COLO668 (cell line): ENCODE data around the gene GSTM5.
"Not testable (repeated sequence)": the region's sequence is repeated elsewhere in the genome, so short reads cannot be mapped to it uniquely, and the experiment has no call there.

Experiments used
- DNase-seq: peaks from one replicate; lab custom pipeline; 2025; ENCODE audit not compliant: unreplicated experiment; lab: John Stamatoyannopoulos, UW

The GSTM5 gene

DNA sequence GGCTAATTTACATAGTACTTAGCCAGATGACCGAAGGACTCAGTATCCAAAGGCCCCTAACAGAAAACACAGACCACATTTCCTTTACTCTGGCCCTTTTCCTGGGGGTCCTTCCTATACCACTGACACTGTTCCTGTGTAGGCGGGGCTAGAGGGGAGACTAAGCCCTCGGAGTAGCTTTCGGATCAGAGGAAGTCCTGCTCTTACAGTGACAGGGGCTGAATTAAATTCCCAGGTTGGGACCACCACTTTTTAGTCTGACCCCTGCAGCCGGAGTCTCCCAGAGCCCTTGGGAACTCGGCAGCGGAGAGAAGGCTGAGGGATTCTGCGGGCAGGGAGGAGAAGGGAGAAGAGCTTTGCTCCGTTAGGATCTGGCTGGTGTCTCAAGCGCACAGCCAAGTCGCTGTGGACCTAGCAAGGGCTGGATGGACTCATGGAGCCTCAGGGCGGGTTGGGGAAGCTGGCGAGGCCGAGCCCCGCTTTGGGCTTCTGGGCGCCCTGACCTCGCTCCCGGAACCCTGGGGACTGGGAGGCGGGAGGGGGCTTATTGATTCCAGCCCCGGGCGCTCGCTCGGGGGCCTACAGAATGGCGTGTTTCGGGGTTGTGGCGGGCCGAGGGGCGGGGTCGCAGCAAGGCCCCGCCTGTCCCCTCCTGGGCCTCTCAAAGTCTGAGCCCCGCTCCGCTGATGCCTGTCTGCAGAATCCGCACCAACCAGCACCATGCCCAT, at the start of gene GSTM5:
TSS of gene GSTM5 (plus strand) at position 659 of the 728 bp plus-strand sequence. CDS start at position 721, 62 bp downstream.
- not testable (repeated sequence) for DNase-seq

DNA sequence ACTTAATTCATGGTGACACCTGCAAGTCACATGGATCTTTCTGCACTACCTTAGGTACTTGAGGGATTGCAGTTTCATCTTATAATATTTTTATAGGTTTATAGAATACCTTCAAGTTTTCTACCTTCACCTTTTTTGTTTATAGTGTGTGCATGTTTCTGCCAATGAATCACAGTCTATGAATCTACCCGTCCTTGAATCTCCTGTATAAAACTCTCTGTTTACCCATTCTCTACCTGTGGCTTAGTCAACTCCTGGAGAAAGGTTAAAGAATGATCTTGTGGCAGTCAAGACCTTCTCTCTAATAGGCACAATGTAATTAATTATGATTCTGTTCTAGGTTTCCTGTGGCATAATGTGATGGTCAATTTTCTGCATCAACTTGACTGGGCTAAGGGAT, 47.4 kb upstream of the GSTM5 start:
- no peak for DNase-seq

DNA sequence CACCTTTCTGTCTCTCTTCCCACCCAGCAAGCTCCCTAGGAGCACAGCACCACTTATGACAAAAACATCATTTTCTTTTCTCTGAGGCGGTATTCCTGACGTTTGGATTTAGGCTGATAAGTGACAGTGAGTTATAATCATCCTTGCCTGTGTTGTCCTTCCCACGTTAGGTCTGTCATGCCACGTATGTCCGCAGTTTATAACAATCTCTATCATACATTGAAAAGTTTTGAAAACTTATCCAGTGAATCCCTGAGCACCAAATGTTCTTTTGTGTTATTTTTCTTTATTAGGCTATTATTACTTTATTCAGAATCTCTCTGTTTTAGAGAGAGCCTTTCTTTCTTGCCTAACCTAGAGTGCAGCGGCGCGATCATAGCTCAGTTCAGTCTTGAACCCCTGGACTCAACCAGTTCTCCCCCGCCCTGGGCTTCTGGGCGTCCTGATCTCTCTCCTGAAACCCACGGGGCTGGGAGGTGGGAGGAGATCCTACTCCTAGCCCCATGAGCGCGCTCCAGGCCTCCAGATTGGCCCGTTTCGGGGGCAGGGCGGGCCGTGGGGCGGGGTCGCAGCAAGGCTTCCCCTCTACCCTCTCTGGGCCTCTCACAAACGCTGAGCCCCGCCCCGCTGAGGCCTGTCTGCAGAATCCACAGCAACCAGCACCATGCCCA, 44.5 kb upstream of the GSTM5 start, which contains the start of gene GSTM2:
TSS of gene GSTM2 (plus strand) at position 606 of the 671 bp plus-strand sequence. CDS start at position 665, 59 bp downstream.
- no peak for DNase-seq

DNA sequence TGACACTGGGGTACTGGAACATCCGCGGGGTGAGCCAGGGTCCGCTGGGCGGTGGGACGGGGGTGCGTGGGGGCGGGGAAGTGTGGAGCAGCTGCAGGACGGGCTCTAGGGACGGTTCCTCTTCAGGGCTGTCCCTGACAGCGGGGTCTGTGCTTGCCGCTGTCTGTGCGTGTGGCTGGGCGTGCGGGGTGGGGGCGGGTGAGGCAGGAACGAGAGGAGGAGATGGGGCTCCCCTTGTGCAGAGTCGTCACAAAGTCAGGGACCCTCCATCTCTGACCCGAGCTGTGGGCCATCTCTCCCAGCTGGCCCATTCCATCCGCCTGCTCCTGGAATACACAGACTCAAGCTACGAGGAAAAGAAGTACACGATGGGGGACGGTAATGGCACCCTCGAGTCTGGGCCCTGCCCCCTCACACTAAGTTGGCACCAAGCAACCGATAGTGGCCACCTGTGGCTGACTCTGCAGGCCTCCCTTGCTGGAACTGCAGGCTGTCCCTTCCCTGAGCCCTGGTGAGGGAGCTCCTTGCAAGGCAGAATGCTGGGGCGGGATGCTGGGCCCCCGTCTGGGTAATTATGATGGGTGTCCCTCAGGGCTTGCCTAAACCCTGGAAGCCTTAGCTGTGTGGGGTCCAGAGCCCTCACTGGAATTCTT, 43.8 kb upstream of the GSTM5 start:
- no peak for DNase-seq

DNA sequence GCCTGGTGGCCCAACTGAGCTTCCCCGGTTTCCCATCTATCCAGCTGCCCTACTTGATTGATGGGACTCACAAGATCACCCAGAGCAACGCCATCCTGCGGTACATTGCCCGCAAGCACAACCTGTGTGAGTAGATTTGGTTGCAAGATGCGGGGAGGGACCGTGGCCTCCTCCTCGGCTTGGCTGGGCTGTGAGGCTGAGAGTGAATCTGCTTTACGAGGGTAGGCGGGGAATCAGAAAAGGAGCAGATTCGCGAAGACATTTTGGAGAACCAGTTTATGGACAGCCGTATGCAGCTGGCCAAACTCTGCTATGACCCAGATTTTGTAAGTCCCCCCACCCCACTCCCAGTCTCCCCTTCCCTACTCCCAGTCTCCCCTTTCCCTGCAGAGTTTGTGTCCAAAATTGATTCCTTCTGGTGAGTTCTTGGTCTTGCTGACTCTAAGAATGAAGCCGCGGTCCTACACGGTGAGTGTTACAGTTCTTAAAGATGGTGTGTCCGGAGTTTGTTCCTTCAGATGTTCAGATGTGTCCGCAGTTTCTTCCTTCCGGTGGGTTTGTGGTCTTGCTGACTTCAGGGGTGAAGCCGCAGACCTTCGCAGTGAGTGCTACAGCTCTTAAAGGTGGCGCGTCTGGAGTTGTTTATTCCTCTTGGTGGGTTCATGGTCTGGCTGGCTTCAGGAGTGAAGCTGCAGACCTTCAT, 42.7 kb upstream of the GSTM5 start:
- no peak for DNase-seq

DNA sequence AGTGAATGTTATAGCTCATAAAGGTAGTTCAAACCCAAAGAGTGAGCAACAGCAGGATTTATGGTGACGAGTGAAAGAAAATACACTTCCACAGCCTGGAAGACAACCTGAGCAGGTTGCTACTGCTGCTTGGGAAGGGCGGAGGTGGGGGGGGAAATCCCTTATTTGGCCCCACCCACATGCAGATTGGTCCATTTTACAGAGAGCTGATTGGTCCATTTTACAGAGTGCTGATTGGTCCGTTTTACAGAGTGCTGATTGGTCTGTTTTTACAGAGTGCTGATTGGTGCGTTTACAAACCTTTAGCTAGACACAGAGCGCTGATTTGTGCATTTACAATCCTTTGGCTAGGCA, 42.1 kb upstream of the GSTM5 start:
- DNase-seq: not testable (repeated sequence)

DNA sequence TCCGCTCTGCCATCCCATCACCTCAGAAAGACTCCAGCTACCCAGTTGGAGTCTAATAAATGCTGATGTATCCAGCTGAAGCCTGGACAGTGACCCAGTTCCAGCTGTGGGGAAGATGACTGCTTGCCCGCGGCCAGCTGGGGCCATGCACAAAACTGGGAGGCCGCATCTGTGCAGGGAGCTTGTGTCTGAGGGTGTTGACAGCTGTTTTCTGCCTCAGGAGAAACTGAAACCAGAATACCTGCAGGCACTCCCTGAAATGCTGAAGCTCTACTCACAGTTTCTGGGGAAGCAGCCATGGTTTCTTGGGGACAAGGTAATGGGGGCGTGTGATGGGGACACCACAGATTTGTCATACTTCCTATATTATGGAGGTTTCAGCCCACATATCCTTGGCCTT, 41.0 kb upstream of the GSTM5 start:
- DNase-seq: no peak

DNA sequence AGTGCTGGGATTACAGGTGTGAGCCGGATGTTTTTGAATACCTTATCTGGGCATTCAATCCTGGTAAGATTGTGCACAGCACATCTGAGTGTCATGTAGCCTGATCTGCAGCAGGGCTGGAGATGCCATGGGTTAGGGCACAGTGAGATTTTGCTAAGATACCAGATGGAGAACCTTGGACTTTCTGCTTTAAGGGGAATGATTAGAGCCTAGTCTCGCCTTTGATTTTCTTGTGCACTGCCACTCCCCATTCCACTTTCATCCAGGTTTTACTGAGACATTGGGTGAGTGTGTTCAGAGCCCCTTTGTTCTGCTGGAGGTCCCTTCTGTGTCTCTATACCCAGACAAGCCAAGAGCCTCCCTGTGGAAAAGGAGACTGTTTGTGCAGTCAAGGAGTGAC, 38.2 kb upstream of the GSTM5 start:
- not testable (repeated sequence) for DNase-seq

DNA sequence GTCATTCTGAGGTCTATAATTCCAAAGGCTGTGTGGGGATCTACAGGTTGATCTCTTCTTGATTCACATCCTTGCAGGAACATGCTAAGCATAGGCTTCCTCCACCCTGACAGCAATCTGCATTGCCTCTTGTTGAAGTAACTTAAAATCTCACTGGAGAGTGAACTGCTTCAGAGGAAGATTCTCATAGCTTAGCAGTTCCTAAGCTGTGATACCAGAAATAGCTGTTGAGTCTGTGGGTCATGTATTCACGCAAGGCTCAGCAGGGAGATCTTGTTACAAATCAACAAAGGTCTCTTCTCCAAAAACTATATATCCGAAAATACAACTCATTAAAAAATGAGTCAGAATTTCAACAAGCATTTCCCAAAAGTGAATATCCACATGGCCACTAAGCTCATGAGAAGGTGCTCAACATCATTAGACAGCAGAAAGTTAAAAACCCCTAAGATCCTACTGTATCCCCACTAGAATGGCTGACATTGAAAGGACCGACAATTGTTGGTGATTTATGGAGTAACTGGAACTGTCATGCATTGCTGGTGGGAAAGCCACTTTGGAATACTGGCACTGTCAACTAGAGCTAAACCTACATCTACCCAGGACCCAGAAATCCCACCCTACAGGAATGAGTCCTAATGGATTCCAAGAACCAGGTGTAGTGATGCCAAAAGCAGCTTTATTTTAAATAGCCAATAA, 35.2 kb upstream of the GSTM5 start:
- DNase-seq: not testable (repeated sequence)

DNA sequence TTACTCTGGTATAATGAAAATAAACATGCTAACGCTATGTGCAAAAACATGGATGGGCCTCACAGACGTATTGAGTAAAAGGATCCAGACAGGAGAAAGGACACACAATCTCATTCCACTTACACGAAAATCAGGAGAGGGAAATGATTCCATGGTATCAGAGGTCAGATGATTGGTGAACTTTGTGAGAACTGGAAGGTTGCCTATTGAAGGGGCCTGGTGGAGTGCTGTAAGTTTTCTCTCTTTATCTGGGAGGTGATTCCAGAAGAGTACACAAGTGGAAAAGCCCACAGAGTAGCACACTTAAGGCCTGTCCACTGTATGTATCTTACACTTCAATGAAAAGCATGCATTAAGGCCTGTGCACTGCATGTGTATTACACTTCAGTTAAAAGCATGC, 34.6 kb upstream of the GSTM5 start:
- no peak for DNase-seq

DNA sequence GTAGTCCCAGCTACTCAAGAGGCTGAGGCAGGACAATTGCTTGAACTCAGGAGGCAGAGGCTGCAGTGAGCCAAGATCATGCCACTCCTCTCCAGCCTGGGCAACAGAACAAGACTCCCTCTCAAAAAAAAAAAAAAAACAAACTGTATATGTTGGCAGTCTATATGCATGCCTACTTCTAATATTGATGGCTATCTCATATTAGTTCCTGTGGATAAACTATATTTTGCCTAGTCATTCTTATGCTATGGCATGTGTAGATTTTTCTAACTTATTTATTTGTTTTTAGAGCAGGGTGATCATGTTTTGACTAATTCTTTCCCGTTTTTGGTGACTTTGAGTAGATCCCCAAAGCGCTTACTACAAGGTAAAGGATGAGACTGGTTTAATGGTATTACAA, 33.4 kb upstream of the GSTM5 start:
- not testable (repeated sequence) for DNase-seq

DNA sequence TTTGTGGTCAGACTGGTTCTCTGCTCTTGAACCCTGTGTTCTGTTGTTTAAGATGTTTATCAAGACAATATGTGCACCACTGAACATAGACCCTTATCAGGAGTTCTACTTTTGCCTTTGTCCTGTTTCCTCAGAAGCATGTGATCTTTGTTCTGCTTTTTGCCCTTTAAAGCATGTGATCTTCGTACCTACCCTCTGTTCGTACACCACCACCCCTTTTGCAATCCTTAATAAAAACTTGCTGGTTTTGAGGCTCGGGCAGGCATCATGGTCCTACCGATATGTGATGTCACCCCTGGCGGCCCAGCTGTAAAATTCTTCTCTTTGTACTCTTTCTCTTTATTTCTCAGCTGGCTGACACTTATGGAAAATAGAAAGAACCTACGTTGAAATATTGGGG, 27.3 kb upstream of the GSTM5 start:
- DNase-seq: not testable (repeated sequence)

DNA sequence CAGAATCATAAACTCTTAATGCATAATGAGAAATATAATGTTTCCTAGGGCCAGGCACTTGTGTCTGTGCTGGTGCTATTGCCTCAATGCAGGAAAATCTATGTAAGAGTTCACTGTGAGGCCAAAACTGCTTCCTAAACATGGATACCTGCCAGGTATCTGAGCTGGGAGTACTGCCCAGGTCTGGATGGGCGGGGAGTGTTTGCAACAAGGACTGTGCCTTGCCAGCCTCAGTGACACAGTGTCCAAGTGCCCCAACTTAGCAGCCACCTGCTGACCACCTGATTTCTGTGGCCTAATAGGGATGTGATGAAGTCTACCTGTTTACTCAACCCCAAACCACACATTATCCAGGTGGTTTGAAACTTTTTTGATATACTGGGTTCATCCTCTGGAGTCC, 26.7 kb upstream of the GSTM5 start:
- not testable (repeated sequence) for DNase-seq

DNA sequence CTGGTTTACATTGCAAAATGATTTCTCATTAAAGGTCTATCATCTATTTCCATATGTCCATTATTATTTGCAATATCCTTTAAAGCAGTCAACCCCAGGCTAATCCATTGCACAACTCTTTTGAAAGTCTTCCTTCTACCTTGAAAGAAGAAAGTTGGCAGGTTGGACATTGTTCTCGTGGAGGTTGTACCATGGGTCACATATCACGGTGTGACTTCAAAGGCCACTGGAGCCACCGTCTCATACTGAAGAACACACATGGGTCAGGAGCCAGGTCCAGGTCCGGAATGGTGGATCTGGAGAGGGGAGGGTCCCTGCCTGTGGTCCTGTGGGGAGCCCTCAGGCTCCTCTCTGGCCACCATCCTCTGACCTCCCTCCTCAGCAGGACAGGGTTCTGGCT, 26.2 kb upstream of the GSTM5 start:
- not testable (repeated sequence) for DNase-seq

DNA sequence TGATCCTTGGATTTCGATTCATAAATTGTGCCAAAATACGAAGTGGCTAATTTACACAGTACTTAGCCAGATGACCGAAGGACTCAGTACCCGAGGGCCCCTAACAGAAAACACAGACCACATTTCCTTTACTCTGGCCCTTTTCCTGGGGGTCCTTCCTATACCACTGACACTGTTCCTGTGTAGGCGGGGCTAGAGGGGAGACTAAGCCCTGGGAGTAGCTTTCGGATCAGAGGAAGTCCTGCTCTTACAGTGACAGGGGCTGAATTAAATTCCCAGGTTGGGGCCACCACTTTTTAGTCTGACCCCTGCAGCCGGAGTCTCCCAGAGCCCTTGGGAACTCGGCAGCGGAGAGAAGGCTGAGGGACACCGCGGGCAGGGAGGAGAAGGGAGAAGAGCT, 24.9 kb upstream of the GSTM5 start:
- not testable (repeated sequence) for DNase-seq

DNA sequence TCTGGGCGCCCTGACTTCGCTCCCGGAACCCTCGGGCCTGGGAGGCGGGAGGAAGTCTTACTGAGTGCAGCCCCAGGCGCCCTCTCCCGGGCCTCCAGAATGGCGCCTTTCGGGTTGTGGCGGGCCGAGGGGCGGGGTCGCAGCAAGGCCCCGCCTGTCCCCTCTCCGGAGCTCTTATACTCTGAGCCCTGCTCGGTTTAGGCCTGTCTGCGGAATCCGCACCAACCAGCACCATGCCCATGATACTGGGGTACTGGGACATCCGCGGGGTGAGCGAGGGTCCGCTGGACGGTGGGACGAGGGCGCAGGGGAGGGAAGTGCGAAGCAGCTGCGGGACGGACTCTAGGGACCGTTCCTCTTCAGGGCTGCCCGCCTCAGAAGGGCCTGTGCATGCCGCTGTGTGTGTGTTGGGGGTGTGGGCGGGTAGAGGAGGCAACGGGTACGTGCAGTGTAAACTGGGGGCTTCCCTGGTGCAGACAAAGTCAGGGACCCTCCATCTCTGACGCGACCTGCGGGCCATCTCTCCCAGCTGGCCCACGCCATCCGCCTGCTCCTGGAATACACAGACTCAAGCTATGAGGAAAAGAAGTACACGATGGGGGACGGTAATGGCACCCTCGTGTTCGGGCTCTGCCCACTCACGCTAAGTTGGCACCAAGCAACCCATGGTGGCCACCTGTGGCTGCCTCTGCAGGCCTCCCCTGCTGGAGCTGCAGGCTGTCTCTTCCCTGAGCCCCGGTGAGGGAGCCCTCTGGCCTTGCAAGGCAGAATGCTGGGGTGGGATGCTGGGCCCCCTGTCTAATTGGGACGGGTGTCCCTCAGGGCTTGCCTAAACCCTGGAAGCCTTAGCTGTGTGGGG, 24.2 kb upstream of the GSTM5 start, which contains the start of gene GSTM1:
TSS of gene GSTM1 (plus strand) at position 177 of the 859 bp plus-strand sequence. CDS start at position 234, 57 bp downstream.
- no peak for DNase-seq

DNA sequence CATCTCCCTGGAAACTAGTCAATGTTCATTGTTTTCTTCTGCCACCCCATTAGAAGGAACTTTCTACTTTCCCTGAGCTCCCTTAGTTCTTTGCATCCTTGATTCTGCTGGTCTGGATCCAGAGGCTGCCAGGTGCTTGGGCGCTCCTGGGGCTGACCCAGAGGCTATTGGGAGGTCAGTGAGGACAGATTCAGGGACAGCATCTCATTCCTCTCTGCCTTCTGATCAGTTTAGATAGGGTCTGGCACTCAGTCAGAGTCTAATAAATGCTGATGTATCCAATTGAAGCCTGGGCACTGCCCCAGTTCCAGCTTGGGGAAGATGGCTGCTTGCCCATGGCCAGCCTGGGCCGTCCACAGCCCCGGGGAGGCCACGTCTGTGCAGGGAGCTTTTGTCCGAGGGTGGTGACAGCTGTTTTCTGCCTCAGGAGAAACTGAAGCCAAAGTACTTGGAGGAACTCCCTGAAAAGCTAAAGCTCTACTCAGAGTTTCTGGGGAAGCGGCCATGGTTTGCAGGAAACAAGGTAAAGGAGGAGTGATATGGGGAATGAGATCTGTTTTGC, 22.1 kb upstream of the GSTM5 start:
- no peak for DNase-seq

DNA sequence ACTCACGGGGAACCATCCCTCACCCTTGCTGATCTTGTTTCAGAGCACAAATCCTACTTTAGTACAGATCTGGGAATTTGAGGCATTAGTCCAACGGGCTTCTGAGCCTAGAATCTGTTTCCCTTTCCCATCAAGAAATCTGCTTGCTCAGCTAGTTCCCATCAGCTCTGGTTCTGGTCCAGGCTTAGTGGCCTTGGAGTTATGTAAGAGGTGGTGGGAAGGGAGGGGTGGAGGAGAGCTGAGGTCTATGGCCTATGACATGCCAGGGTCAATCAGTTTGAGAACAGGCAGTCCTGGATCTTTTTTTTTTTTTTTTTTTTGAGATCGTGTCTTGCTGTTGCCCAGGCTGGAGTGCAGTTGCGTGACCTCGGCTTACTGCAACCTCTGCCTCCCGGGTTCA, 20.3 kb upstream of the GSTM5 start:
- no peak for DNase-seq

DNA sequence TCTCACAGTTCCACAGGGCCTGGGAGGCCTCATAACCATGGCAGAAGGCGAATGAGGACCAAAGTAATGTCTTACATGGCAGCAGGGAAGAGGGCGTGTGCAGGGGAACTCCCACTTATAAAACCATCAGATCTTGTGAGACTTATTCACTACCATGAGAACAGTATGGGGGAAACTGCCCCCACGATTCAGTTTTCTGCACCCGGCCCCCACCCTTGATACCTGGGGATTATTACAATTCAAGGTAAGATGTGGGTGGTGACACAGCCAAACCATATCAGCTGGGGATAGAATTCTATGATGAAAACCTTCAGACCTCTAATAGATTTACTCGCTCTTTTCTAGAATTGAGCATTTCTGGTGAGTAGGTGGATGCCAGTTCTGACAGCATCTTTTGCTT, 17.7 kb upstream of the GSTM5 start:
- DNase-seq: not testable (repeated sequence)
